ENCODE measurements around the gene PCDH19. TPM values are rescaled to one million over a fixed set of nuclear protein-coding genes. Genes with fewer than 3 reads are reported as not detected.

Gene PCDH19
- polyA plus RNA-seq, 1 donor from 2014 or later, result 3.3 TPM

Other genes with a start within 250 kb of the PCDH19 start
- gene TNMD, start 174.7 kb upstream of the PCDH19 start, polyA plus RNA-seq (ENCODE audit: insufficient read depth, low read depth, low replicate concordance), result not detected
- gene TSPAN6, start 226.5 kb upstream of the PCDH19 start, polyA plus RNA-seq (ENCODE audit: insufficient read depth, low read depth, low replicate concordance), result 3.9 TPM
- 1.5 TPM for gene SRPX2, start 233.9 kb upstream of the PCDH19 start, polyA plus RNA-seq (ENCODE audit: insufficient read depth, low read depth, low replicate concordance)